Stimulated activated CD8-positive, alpha-beta memory T cell treated with anti-CD3 and anti-CD28 coated beads, Interleukin-4, amount 100 ng/mL, for 4 hours (primary cell): Measurements from ENCODE around the gene NFKB1.
"Not testable (repeated sequence)": the region's sequence is repeated elsewhere in the genome, so short reads cannot be mapped to it uniquely, and the experiment has no call there.

Source experiments
- DNase-seq, 2 donors: peaks; one replicate each; pipeline ENCODE4 v3.0.0-alpha.2; 2020; ENCODE audit warnings: low read depth in 2 of 2, low spot score in 1 of 2

NFKB1 gene

DNA sequence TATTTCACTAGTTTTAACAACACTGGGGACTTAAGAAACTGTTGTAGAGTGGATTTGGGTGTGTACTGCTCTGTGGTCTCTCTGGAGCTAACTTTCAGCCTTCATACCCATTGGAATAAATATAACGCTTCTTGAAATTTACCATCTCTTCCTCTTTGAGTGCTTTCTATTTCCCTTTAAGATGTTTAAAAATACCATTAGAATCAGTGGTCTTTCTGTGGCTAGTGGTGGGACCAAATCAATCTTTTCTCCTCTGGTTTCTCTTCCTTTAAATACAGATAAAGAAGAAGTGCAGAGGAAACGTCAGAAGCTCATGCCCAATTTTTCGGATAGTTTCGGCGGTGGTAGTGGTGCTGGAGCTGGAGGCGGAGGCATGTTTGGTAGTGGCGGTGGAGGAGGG lies 92.0 kb downstream of the NFKB1 start:
- DNase-seq, result no peak

DNA sequence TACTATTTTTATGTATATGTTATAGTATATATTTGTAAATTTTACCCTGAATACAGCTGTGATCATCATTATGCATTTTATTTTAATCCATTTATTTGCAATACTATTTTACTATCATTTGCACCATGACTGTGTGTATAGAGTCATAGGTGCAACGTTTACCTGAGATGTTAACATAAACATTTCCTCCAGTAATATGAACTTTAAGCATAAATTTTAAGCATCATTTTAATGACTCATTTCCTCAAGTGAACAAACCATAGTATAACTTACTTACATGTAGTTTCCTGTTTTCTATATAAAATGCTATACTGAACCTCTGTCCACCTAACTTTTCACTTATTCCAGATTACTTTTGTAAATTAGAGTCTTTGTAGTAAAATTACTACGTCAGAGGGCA lies 92.8 kb downstream of the NFKB1 start:
- DNase-seq, result no peak

DNA sequence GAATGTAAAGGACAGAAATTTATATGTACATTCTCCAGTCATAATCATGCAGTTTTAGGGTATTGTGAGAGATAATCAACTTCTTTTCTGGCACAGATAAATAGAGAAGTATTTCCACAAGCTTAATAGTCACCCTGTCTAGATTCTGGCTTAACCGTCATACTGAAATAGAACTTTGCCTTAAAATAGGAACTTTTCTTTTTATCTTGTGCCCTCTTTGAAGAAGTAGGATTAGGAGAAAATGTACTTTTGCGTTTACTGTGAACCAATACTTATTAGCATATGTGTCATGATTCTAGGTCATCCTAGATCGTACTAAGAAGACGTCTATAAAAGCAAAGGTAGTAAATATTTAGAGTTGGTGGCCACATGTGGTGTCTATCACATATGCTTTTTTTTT lies 95.4 kb downstream of the NFKB1 start:
- no peak for DNase-seq

DNA sequence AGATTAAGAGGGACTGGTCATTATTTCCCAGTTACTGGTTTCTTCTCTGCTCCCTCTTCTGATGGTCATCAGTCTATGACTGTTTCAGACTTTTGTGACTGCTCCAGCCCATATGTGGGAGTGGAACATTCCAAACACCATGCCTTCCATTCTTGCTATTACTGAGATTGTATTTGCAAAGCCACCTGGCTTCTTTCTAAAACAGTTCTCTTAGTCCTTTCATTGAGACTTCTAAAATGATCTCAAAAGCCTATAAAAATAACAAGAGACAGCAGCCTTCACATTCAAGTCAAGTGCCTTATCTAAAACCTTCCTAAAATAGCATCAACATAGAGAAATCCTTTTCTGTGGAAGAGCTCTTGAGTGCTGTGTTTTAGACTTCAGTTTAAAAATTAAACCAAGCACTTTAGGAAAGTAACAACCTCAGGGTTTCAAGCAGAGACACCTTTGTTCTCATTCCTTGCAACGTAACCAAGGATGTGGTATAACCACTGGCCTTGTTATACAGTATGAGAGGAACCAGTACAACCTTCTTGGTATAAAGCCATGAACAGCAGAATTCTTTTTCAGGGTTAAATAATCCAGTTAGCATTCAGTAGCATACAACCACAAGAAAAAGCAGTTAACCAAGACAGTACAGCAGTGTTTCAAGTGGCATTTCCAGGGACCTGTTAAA lies 97.1 kb downstream of the NFKB1 start:
- DNase-seq, result no peak

DNA sequence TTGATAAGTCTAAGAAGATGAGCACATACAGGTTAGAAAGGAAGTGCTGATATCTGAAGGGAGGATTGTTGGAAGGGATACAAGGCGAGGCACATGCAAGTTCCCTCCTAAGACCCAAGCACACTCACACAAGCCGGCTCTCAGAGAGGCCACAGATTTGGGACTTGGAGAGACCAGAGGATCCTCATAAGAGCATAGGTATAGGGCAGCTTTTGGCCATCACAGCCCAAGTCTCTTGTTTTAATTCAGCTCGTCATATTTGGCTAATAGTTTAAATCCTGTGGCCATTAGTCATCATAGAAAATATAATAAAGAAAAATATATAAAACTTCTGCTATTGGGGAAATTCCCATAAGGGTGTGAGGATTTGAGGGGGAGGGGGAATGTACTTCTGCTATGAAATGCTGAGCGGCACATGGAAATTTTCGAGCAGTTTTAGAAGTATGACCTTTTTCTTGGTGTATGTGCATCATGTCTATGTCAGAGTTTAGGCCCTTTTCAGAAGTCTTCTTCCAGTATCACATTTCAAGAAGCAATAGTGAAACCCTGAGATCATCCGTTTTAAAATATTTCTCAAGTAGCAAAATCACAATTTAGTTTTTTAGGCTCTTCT lies 97.7 kb downstream of the NFKB1 start:
- no peak for DNase-seq

DNA sequence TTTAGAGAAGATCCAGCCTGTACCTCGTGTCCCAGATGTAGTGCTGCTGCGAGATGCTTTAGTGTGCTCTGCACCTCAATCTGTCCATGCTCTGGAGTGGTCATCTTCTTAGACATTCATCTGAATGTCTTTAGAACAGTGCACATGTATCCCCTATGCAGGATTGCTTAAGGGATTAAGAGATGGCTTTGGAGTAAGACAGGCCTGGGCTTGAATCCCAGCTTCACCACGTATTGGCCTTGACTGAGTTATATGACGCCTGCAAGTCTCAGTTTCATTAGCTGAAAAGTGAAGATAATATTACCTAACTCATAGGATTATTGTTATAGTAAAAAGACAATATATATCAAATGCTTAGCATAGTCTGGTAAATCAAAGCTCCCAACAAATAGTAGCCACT lies 98.3 kb downstream of the NFKB1 start:
- no peak for DNase-seq

DNA sequence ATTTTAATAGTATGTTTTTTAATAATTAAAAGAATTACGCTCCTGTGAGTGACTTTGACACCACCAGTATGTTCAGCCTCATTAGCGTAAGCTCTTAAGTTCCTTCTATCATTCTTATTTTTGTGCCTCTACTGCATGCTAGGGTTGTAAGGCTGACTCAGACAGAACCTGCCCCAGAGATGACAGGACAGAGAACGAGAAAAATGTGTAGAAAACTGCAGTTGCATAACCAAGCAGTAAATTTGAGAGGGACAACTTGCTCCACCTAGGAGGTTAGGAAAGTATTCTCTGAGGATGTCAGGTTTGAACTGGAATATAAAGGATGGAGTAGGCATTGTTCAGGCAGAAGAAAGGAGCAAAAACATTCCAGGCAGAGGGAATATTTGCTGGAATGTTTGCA lies 98.7 kb downstream of the NFKB1 start:
- no peak for DNase-seq

DNA sequence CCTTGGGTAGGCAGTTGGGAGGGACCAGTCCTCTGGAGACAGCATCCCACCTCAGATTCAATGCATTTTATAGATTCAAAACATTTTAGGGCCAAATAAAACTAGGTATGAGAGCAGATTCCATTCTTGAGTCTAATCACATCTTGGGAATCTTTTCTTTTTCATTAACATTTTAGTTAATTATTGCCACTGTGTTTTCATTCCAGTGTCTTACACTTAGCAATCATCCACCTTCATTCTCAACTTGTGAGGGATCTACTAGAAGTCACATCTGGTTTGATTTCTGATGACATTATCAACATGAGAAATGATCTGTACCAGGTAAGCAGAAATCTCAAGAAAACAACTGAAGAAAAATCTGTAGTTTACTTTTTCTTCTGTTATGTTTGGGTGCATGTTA lies 99.5 kb downstream of the NFKB1 start:
- no peak for DNase-seq

DNA sequence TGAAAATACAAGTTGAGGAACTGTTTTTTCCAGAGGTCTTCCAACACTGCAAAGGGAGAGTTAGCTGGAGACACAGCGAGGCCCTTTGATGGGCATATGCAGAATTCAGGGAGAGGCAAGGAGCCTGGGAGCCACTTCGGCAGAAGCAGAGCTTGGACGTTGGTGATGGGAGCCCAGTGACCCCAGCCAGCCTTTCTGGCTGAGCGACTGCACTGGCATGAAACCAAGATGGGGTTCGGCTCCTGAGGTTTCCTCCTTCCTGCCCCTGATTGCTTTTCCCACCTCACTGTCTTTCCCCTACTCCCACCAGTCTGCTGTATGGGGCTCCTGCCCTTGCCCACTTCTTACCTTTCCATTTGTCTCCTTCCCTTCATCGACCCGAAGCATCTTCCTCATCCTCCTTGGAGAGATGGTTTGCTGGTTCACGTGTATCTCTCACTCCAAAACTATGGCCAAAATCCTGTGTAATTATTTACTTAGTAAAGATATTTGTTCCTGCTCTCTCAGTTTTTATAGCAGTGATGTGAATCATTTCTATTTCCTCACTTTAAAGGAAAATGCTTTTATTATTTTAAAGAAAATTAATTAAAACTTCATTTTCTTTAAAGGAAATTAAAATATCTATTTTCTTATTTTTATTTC lies 100.5 kb downstream of the NFKB1 start:
- DNase-seq, result no peak

DNA sequence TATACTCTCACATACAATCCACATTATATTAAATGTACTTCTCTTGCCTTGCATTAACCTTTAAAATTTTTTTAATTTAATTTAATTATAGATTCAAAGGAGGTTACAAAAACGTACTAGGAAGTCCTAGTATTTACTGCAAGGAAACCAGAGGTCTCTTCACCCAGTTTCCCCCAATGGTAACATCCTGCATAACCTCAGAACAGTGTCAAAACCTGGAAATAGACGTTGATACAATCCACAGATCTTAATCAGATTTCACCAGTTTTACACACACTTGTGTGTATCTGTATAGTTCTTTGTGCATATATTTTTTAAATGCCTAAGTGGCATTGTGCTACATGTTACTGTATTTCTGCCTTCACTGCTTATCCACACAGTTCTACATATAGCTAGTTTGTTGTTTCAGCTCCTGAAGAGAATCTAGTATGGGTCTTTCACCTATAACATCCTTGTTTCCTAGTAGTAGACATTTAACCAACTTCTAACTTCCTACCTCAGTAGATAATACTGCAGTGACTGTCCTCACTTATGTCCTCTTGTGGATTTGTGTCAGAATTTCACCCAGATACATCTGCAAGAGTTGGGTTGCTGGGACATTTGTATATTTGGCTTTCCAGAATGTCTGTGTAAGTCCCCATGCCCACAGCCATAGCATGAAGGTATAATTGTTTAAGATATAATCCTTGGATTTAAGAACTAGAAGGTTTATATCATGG lies 103.2 kb downstream of the NFKB1 start:
- DNase-seq, result no peak

DNA sequence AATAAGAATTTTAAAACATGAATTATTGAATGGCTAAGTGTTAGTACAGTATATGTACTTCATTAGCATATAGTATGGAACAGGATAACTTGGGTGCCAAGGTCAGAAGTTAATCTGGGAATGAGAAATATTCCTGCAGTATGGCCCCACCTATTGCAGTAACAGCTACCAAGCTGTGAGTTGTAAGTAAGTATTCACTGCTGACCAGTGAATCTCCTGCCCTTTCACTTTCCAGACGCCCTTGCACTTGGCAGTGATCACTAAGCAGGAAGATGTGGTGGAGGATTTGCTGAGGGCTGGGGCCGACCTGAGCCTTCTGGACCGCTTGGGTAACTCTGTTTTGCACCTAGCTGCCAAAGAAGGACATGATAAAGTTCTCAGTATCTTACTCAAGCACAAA lies 105.1 kb downstream of the NFKB1 start:
- no peak for DNase-seq

DNA sequence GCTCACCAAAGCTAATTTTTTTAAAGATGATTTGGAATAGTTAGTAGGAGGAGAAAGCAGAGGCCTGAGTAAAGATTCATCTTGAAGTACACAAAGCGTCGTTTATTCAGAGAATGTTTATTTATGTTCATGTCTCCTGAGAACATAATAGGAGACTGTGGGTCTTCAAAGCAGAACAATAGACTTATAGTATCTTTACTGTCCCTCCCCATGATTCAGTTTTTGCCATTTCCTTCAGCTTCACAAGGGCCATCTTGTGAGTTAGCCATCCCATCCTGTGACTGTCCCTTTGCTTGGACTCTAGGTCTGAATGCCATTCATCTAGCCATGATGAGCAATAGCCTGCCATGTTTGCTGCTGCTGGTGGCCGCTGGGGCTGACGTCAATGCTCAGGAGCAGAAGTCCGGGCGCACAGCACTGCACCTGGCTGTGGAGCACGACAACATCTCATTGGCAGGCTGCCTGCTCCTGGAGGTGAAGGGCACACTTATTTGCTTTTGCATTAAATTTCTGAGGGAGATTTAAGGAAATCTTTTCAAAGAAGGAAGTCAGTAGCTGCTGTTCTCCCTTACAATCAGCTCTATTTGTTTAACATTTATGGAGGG lies 105.8 kb downstream of the NFKB1 start:
- DNase-seq, result no peak

DNA sequence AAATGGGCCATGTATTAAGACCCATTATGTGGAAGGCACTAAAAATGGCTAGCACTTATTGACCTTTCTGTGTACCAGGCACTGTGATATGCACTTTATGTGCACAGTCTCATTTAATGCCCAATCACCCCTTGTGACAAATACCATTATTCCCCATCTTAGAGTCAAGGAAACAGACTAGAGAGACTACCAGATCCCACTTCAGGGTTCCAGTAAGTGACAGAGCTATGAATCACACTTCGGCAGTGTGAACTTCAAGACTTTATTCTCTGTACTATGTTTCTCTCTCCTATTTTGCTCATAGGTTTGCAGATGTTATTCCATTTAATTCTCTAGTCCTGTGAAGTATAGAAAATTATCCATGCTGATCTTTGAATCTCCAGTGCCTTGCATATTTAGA lies 107.0 kb downstream of the NFKB1 start:
- DNase-seq, result no peak

DNA sequence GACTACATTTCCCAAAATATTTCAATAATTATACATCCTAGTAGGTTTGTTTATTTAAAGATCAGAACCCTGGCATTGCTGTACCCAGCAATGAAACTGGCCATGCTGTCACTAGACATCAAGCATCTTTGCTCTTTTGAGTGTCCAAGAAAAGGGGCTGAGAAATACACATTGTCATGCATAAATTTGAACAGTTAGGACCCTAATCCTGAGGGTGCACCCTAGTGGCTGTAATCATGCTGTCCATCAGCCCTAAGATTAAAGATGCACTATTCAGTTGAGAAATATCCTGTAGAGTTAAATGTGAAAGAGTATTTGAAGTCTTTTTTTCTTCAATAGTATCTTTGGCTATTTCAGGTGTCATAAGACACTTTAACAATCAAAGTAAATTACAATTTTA lies 108.8 kb downstream of the NFKB1 start:
- DNase-seq, result no peak

DNA sequence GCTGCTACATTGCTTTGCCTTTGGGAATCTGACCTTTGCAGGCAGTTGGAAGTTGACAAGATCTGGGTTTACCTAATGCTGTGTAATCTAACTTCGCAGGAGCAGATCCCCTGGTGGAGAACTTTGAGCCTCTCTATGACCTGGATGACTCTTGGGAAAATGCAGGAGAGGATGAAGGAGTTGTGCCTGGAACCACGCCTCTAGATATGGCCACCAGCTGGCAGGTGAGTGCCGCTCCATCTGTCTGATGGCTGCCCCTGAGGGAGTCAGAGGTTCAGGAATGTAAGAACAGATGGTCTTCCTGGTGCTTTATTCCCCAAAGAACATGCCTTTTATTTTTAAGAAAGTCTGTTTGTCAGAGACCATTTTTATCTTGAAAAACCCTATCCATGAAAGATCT lies 109.3 kb downstream of the NFKB1 start:
- DNase-seq, result no peak

DNA sequence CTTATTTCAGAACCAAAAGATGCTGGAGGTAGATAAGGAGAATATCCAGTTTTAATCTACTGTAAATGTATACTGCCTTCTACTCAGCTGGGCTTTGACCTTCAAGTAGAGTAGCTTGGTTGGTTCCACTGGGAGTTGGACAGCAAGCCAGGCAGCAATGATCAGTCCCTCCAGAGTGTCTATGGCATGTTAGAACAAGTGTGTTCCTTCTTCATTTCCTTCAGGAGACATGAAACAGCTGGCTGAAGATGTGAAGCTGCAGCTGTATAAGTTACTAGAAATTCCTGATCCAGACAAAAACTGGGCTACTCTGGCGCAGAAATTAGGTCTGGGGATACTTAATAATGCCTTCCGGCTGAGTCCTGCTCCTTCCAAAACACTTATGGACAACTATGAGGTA lies 111.1 kb downstream of the NFKB1 start:
- no peak for DNase-seq

DNA sequence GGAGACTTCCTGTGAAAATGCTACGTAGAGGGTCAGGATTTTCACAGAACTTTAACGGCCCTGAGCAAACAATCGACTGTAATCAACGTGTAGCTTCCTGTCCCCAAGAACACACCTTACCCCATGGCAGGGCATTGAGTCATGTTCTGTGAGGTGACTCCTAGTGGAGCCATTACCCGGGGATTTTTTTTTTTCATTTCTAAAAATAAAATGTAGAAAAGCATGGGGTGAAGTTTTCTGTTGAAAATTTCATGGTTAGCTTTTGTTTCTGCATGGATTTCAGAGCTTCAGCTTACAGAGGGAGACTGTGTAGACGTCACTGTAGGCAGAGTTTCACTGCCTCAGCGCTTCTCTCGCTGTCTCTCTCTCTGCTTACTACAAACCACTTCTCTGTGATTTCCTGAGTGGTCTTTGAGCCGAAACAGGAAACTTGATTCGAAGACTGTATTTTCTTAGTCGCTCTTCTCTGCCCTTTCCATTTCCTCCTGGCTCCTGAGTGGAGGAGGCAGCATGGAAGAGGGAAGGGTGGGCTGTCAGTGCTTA lies 111.7 kb downstream of the NFKB1 start:
- DNase-seq, result peak in 1 of 2 donors; percentile 27

DNA sequence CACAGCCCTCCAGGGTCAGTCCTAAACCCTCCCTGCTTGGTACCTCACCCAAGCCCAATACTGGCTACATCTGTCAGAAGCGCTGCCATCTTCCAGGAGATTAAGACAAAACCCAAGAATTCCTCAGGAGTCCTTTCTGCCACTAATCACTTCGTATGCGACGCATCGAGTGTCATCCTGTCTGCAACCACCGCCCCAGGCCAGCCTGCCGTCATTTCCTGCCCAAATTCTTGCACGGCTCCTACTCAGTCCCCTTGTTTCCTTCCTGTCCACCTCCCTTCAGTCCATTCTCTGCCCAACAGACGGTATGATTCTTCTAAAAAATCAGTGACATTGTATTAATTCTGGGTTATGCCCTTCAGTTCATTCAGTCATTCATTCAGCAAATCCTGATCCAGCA lies 113.6 kb downstream of the NFKB1 start:
- DNase-seq, result no peak

DNA sequence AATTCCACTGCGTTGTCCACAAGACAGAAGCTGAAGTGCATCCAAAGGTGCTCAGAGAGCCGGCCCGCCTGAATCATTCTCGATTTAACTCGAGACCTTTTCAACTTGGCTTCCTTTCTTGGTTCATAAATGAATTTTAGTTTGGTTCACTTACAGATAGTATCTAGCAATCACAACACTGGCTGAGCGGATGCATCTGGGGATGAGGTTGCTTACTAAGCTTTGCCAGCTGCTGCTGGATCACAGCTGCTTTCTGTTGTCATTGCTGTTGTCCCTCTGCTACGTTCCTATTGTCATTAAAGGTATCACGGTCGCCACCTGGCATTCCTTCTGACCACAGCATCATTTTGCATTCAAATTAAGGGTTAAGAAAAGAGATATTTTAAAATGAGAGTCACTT lies 115.5 kb downstream of the NFKB1 start:
- DNase-seq, result no peak

DNA sequence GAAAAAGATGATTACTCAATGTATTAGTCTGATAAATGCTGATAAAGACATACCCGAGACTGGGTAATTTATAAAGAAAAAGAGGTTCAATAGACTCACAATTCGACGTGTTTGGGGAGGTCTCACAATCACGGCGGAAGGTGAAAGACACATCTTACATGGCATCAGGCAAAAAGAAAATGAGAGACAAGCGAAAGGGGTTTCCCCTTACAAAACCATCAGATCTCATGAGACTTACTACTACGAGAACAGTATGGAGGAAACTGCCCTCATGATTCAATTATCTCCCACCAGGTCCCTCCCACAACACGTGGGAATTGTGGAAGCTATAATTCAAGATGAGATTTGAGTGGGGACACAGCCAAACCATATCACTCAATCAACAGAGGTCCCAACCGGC lies 117.9 kb downstream of the NFKB1 start:
- not testable (repeated sequence) for DNase-seq
